ENCODE results near the gene BUD31.

Gene BUD31

GRCh38 chr7:99392046-99392445, 16.7 kb upstream of the BUD31 start:
- Histone ChIP-seq H3K4me3 (ENCODE audit: severe bottlenecking) (no peak overlapping the region), H3K36me3 (ENCODE audit: low read depth) (peaks cover 84% of the 10 kb centered on the region), H3K4me1 (ENCODE audit: insufficient read depth, poor library complexity, severe bottlenecking) (no peaks in the 10 kb centered on the region), H3K27ac (ENCODE audit: poor library complexity, severe bottlenecking) (peak overlapping the region; percentile 13), H3K27me3 (ENCODE audit: insufficient read depth, poor library complexity, severe bottlenecking) (no peaks in the 10 kb centered on the region), H3K9me3 (ENCODE audit: severe bottlenecking) (no peaks in the 10 kb centered on the region)
- no peak for ATAC-seq (ENCODE audit: low read depth)
- DNase-seq (ENCODE audit: low spot score) = no peak
- TF ChIP-seq, protein P1, sequence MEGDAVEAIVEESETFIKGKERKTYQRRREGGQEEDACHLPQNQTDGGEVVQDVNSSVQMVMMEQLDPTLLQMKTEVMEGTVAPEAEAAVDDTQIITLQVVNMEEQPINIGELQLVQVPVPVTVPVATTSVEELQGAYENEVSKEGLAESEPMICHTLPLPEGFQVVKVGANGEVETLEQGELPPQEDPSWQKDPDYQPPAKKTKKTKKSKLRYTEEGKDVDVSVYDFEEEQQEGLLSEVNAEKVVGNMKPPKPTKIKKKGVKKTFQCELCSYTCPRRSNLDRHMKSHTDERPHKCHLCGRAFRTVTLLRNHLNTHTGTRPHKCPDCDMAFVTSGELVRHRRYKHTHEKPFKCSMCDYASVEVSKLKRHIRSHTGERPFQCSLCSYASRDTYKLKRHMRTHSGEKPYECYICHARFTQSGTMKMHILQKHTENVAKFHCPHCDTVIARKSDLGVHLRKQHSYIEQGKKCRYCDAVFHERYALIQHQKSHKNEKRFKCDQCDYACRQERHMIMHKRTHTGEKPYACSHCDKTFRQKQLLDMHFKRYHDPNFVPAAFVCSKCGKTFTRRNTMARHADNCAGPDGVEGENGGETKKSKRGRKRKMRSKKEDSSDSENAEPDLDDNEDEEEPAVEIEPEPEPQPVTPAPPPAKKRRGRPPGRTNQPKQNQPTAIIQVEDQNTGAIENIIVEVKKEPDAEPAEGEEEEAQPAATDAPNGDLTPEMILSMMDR (IDR thresholded peaks at IDR 0.05; ENCODE audit: poor library complexity, severe bottlenecking) = no peak

GRCh38 chr7:99392659-99393354, 16.0 kb upstream of the BUD31 start:
- Histone ChIP-seq H3K36me3 (ENCODE audit: low read depth) (peaks cover 84% of the 10 kb centered on the region), H3K4me1 (ENCODE audit: insufficient read depth, poor library complexity, severe bottlenecking) (no peaks in the 10 kb centered on the region), H3K27ac (ENCODE audit: poor library complexity, severe bottlenecking) (peak overlapping the region; percentile 13), H3K27me3 (ENCODE audit: insufficient read depth, poor library complexity, severe bottlenecking) (no peaks in the 10 kb centered on the region), H3K9me3 (ENCODE audit: severe bottlenecking) (no peaks in the 10 kb centered on the region), H3K4me3 (ENCODE audit: severe bottlenecking) (peak overlapping the region; percentile 28)
- DNase-seq (ENCODE audit: low spot score) (no peak), ATAC-seq (ENCODE audit: low read depth) (peak; percentile 66)
- TF ChIP-seq, protein P1 (IDR thresholded peaks at IDR 0.05; ENCODE audit: poor library complexity, severe bottlenecking) = no peak

GRCh38 chr7:99393355-99394187, 15.2 kb upstream of the BUD31 start:
- TF ChIP-seq, protein P1 (IDR thresholded peaks at IDR 0.05; ENCODE audit: poor library complexity, severe bottlenecking) = no peak
- H3K27ac ChIP-seq (ENCODE audit: poor library complexity, severe bottlenecking) = peak overlapping the region; percentile 13
- no peaks in the 10 kb centered on the region for H3K9me3 ChIP-seq (ENCODE audit: severe bottlenecking)
- ATAC-seq (ENCODE audit: low read depth) (no peak; the same call in 2 of the 3 replicates), DNase-seq (ENCODE audit: low spot score) (no peak)
- H3K27me3 ChIP-seq (ENCODE audit: insufficient read depth, poor library complexity, severe bottlenecking) = no peaks in the 10 kb centered on the region
- H3K4me1 ChIP-seq (ENCODE audit: insufficient read depth, poor library complexity, severe bottlenecking) = no peaks in the 10 kb centered on the region
- peak overlapping the region; percentile 28 for H3K4me3 ChIP-seq (ENCODE audit: severe bottlenecking)
- H3K36me3 ChIP-seq (ENCODE audit: low read depth) = peaks cover 84% of the 10 kb centered on the region

- Histone ChIP-seq H3K4me1 (ENCODE audit: insufficient read depth, poor library complexity, severe bottlenecking) (no peaks in the 10 kb centered on the region), H3K36me3 (ENCODE audit: low read depth) (peaks cover 84% of the 10 kb centered on the region), H3K27me3 (ENCODE audit: insufficient read depth, poor library complexity, severe bottlenecking) (no peaks in the 10 kb centered on the region), H3K27ac (ENCODE audit: poor library complexity, severe bottlenecking) (no peak overlapping the region), H3K9me3 (ENCODE audit: severe bottlenecking) (no peaks in the 10 kb centered on the region), H3K4me3 (ENCODE audit: severe bottlenecking) (no peak overlapping the region)
- TF ChIP-seq, protein P1 (IDR thresholded peaks at IDR 0.05; ENCODE audit: poor library complexity, severe bottlenecking) = no peak
- ATAC-seq (ENCODE audit: low read depth) = no peak
- no peak for DNase-seq (ENCODE audit: low spot score)
Measured at GRCh38 chr7:99394188-99394502, 14.6 kb upstream of the BUD31 start.
